T-helper 17 cell (primary cell): ENCODE data around the gene R3HDM4. TPM values are rescaled to one million over a fixed set of nuclear protein-coding genes. Genes with fewer than 3 reads are reported as not detected.
A peak's percentile ranks its signal among the peaks of the same experiment; 100 is the strongest.
"Not testable (repeated sequence)": the region's sequence is repeated elsewhere in the genome, so short reads cannot be mapped to it uniquely, and the experiment has no call there.

Experiments
- ATAC-seq: fragments of 150-1000 bp; cut with Tn5 transposase; 2 replicates; pipeline ENCODE4 v1.10.0; 2021; ENCODE audit warnings: mild to moderate bottlenecking, moderate library complexity
- DNase-seq, 3 donors: peaks; one replicate each; pipeline versions ENCODE4 v3.0.0 to v3.0.0-alpha.2; 2020 to 2021
- H3K9me3 ChIP-seq: one replicate; pipeline ENCODE4 v1.7.0; 2013; ENCODE audit warnings: low read length, mild to moderate bottlenecking; ENCODE audit not compliant: control insufficient read depth, poor library complexity, severe bottlenecking
- H3K27ac Mint-ChIP-seq: one replicate; pipeline ENCODE4 v1.8.0; 2022; ENCODE audit warnings: mild to moderate bottlenecking, moderate library complexity, mixed read lengths
- H3K27me3 Mint-ChIP-seq: one replicate; pipeline ENCODE4 v1.8.0; 2022; ENCODE audit warnings: mixed read lengths
- H3K36me3 Mint-ChIP-seq: one replicate; pipeline ENCODE4 v1.8.0; 2022; ENCODE audit warnings: low read depth, mixed read lengths
- H3K4me1 Mint-ChIP-seq: one replicate; pipeline ENCODE4 v1.8.0; 2022; ENCODE audit warnings: mild to moderate bottlenecking, mixed read lengths
- H3K4me3 Mint-ChIP-seq: one replicate; pipeline ENCODE4 v1.8.0; 2022; ENCODE audit warnings: mild to moderate bottlenecking, moderate library complexity, mixed read lengths
- total RNA-seq, 4 donors: library from RNA in 2 of 4; stranded (reverse) in 2 of 4; gene quantifications; one replicate each; pipeline ENCODE4 v1.2.3 and lab custom pipeline; 2022 to 2026

The R3HDM4 gene
- total RNA-seq, 2 donors from 2014 or later: 233 to 243 TPM

- Mint-ChIP-seq H3K36me3 (no peaks in the 10 kb centered on the region), H3K4me1 (peaks cover 13% of the 10 kb centered on the region), H3K27me3 (no peaks in the 10 kb centered on the region), H3K27ac (no peak overlapping the region), H3K4me3 (peak overlapping the region; percentile 81)
- DNase-seq (no peak), ATAC-seq (no peak)
- H3K9me3 ChIP-seq: no peaks in the 10 kb centered on the region
Observed at GRCh38 chr19:861141-861755, 51.8 kb downstream of the R3HDM4 start.

GRCh38 chr19:858868-859843 lies 53.9 kb downstream of the R3HDM4 start, which contains the start of gene CFD:
Gene CFD, plus strand, starts transcription at chr19:859664. Its CDS starts 26 bp downstream, at chr19:859690.
- Mint-ChIP-seq H3K27ac (no peak within 1 kb of the TSS), H3K4me1 (peaks cover 13% of the 10 kb centered on the region), H3K36me3 (no peaks in the 10 kb centered on the region), H3K27me3 (no peaks in the 10 kb centered on the region), H3K4me3 (peak within 1 kb of the TSS; percentile 56)
- ATAC-seq (no peak), DNase-seq (no peak)
- H3K9me3 ChIP-seq: no peaks in the 10 kb centered on the region

GRCh38 chr19:858284-858683 lies 54.7 kb downstream of the R3HDM4 start:
- no peak overlapping the region for H3K4me3 Mint-ChIP-seq
- peaks cover 10% of the 10 kb centered on the region for H3K4me1 Mint-ChIP-seq
- no peak for DNase-seq
- no peaks in the 10 kb centered on the region for H3K27me3 Mint-ChIP-seq
- ATAC-seq: no peak
- H3K27ac Mint-ChIP-seq: peak overlapping the region; percentile 81
- H3K9me3 ChIP-seq: no peaks in the 10 kb centered on the region
- H3K36me3 Mint-ChIP-seq: no peaks in the 10 kb centered on the region

GRCh38 chr19:855566-856120 lies 57.4 kb downstream of the R3HDM4 start:
- no peak for DNase-seq

GRCh38 chr19:855142-855541 lies 57.9 kb downstream of the R3HDM4 start:
- Mint-ChIP-seq H3K36me3 (no peaks in the 10 kb centered on the region), H3K27ac (no peak overlapping the region), H3K4me3 (no peak overlapping the region), H3K27me3 (no peaks in the 10 kb centered on the region), H3K4me1 (peaks cover 3% of the 10 kb centered on the region)
- ATAC-seq (no peak), DNase-seq (no peak)
- no peaks in the 10 kb centered on the region for H3K9me3 ChIP-seq

More at GRCh38 chr19:855566-856120, 57.4 kb downstream of the R3HDM4 start:
- no peak overlapping the region for H3K27ac Mint-ChIP-seq
- no peaks in the 10 kb centered on the region for H3K27me3 Mint-ChIP-seq
- no peaks in the 10 kb centered on the region for H3K9me3 ChIP-seq
- no peak overlapping the region for H3K4me3 Mint-ChIP-seq
- H3K4me1 Mint-ChIP-seq: peaks cover 3% of the 10 kb centered on the region
- H3K36me3 Mint-ChIP-seq: no peaks in the 10 kb centered on the region
- ATAC-seq: no peak

- DNase-seq (no peak), ATAC-seq (no peak)
- no peaks in the 10 kb centered on the region for H3K9me3 ChIP-seq
- Mint-ChIP-seq H3K4me1 (peaks cover 3% of the 10 kb centered on the region), H3K36me3 (no peaks in the 10 kb centered on the region), H3K27ac (no peak overlapping the region), H3K27me3 (peaks cover 3% of the 10 kb centered on the region), H3K4me3 (no peak overlapping the region)
Observed at GRCh38 chr19:854549-854948, 58.5 kb downstream of the R3HDM4 start.

- not testable (repeated sequence) for H3K27me3 Mint-ChIP-seq, H3K4me3 Mint-ChIP-seq, H3K9me3 ChIP-seq, H3K36me3 Mint-ChIP-seq, H3K4me1 Mint-ChIP-seq, ATAC-seq, H3K27ac Mint-ChIP-seq, DNase-seq
Observed at GRCh38 chr19:853614-854220, 59.3 kb downstream of the R3HDM4 start.

GRCh38 chr19:853014-853585 lies 59.9 kb downstream of the R3HDM4 start:
- H3K27me3 Mint-ChIP-seq: peaks cover 5% of the 10 kb centered on the region
- no peak overlapping the region for H3K27ac Mint-ChIP-seq

GRCh38 chr19:852136-853013 lies 60.6 kb downstream of the R3HDM4 start, which contains the start of gene ELANE:
Gene ELANE, plus strand, starts transcription at chr19:852303. Its CDS starts 26 bp downstream, at chr19:852329.
- H3K9me3 ChIP-seq: no peaks in the 10 kb centered on the region
- peaks cover 7% of the 10 kb centered on the region for H3K27me3 Mint-ChIP-seq
- peaks cover 3% of the 10 kb centered on the region for H3K4me1 Mint-ChIP-seq
- peaks cover under 1% of the 10 kb centered on the region for H3K36me3 Mint-ChIP-seq
- H3K27ac Mint-ChIP-seq: no peak within 1 kb of the TSS
- no peak for ATAC-seq
- DNase-seq: no peak
- no peak within 1 kb of the TSS for H3K4me3 Mint-ChIP-seq

More at GRCh38 chr19:853014-853585, 59.9 kb downstream of the R3HDM4 start:
- ATAC-seq (no peak), DNase-seq (no peak)
- no peak overlapping the region for H3K4me3 Mint-ChIP-seq
- peaks cover 3% of the 10 kb centered on the region for H3K4me1 Mint-ChIP-seq
- H3K9me3 ChIP-seq: no peaks in the 10 kb centered on the region
- no peaks in the 10 kb centered on the region for H3K36me3 Mint-ChIP-seq

GRCh38 chr19:850979-851335 lies 62.1 kb downstream of the R3HDM4 start:
- Mint-ChIP-seq H3K4me3 (no peak overlapping the region), H3K36me3 (peaks cover 3% of the 10 kb centered on the region), H3K27ac (no peak overlapping the region), H3K27me3 (peaks cover 12% of the 10 kb centered on the region), H3K4me1 (peaks cover 2% of the 10 kb centered on the region)
- DNase-seq: no peak
- ATAC-seq: no peak
- no peaks in the 10 kb centered on the region for H3K9me3 ChIP-seq

GRCh38 chr19:850221-850978 lies 62.6 kb downstream of the R3HDM4 start:
- Mint-ChIP-seq H3K4me3 (no peak overlapping the region), H3K4me1 (peaks cover 2% of the 10 kb centered on the region), H3K27ac (no peak overlapping the region), H3K27me3 (peaks cover 18% of the 10 kb centered on the region), H3K36me3 (peaks cover 3% of the 10 kb centered on the region)
- no peak for DNase-seq
- no peaks in the 10 kb centered on the region for H3K9me3 ChIP-seq
- ATAC-seq: no peak
